ENCODE results near the gene NCAPH2. TPM values are rescaled to one million over a fixed set of nuclear protein-coding genes. Genes with fewer than 3 reads are reported as not detected.
A peak's percentile ranks its signal among the peaks of the same experiment; 100 is the strongest.

Gene NCAPH2
- total RNA-seq, 1 donor from 2014 or later: 41.2 TPM

DNA sequence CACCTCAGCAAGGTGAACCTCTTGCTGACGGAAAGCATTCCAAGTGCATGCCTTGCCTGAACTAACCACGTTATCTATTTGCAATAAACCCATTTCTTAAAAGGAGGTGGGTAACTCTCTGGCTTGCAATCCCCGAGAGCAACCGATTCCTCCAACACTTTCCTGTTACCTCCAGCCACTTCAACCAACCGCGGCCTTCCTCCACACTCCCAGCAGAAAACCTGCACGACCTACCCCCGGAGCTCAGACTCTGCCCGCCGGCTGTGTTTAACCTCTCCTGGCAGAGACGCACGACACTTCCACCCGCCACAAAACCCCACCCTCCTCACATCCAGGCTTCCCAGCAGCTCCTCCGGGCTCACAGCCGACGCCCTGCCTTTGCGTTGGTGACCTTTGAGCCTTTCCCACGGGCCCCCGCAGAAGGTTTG lies 16.7 kb downstream of the NCAPH2 start:
- Mint-ChIP-seq H3K27me3 (ENCODE audit: insufficient read depth, low read depth) (peaks cover 34% of the 10 kb centered on the region), H3K36me3 (peaks cover 6% of the 10 kb centered on the region), H3K9me3 (no peaks in the 10 kb centered on the region), H3K27ac (peak overlapping the region; percentile 74), H3K4me3 (peak overlapping the region; percentile 89), H3K4me1 (peaks cover 12% of the 10 kb centered on the region)
- Histone ChIP-seq H3K4me2 (peak overlapping the region; percentile 99), H2AFZ (replicated peaks) (no peak overlapping the region), H3K4me1 (peaks cover 7% of the 10 kb centered on the region), H3K27me3 (peaks cover 35% of the 10 kb centered on the region), H3F3A (ENCODE audit: low read depth) (peaks cover 39% of the 10 kb centered on the region), H3K9ac (peak overlapping the region; percentile 76), H3K4me3 (peak overlapping the region; percentile 92), H4K20me1 (ENCODE audit: low read depth) (peaks cover 51% of the 10 kb centered on the region), H3K27ac (no peak overlapping the region), H3K36me3 (no peaks in the 10 kb centered on the region), H3K9me3 (ENCODE audit: low read depth) (no peaks in the 10 kb centered on the region), H3K79me2 (ENCODE audit: low read depth) (peaks cover 9% of the 10 kb centered on the region)
- TF ChIP-seq, protein P1, sequence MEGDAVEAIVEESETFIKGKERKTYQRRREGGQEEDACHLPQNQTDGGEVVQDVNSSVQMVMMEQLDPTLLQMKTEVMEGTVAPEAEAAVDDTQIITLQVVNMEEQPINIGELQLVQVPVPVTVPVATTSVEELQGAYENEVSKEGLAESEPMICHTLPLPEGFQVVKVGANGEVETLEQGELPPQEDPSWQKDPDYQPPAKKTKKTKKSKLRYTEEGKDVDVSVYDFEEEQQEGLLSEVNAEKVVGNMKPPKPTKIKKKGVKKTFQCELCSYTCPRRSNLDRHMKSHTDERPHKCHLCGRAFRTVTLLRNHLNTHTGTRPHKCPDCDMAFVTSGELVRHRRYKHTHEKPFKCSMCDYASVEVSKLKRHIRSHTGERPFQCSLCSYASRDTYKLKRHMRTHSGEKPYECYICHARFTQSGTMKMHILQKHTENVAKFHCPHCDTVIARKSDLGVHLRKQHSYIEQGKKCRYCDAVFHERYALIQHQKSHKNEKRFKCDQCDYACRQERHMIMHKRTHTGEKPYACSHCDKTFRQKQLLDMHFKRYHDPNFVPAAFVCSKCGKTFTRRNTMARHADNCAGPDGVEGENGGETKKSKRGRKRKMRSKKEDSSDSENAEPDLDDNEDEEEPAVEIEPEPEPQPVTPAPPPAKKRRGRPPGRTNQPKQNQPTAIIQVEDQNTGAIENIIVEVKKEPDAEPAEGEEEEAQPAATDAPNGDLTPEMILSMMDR (IDR thresholded peaks at IDR 0.05): no peak
- no peak for TF ChIP-seq EZH2phosphoT487 (IDR thresholded peaks at IDR 0.05)
- no peak for TF ChIP-seq EZH2 (IDR thresholded peaks at IDR 0.05)
- DNase-seq (ENCODE audit: low spot score): no peak

DNA sequence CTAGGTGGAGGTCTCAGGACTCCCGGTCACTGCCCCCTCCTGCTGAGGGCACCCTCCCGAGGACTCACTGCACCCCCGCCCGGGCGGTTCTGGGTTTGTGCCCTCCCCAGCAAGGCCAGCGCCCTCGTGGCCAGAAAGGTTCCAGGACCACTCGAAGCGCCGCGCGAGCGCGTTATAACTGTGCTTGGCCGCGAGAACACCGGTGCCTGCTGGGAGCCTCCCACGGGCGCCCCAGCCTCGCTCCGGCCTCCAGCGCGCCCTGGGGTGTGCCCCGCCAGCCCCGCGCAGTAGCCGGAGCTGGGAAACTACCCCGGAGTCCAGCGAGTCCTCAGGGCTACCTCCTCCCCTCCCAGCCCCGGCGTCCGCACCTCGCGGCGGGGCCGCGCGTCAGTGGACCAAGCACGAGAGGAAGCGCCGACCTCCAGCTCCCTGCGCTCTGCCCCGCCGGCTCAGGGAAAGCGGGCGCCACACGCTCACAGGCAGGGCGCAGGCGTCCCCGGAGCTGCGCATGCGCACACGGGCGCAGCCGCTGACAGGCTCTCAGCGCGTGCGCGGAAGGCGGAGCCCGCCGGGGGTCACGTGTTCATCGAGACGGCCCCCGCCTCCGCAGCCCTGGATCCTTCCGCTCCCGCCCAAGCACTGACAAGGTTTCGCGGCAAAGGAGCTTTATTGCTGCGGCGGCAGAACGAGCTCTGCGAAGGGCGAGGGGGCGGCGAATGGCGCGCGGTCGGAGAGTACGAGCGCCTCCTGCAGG lies 17.3 kb downstream of the NCAPH2 start, which contains the start of gene SCO2:
Gene SCO2, minus strand, starts transcription at position 495 of the 754 bp plus-strand sequence. CDS start 1,187 bp downstream, outside the sequence.
- H3K27me3 Mint-ChIP-seq (ENCODE audit: insufficient read depth, low read depth): peaks cover 34% of the 10 kb centered on the region
- peak within 1 kb of the TSS; percentile 89 for H3K4me3 Mint-ChIP-seq
- H3K9me3 Mint-ChIP-seq: no peaks in the 10 kb centered on the region
- peak within 1 kb of the TSS; percentile 99 for H3K4me2 ChIP-seq
- peaks cover 9% of the 10 kb centered on the region for H3K4me1 ChIP-seq
- peak within 1 kb of the TSS; percentile 78 for H3K27ac ChIP-seq
- peaks cover 12% of the 10 kb centered on the region for H3K4me1 Mint-ChIP-seq
- H3K9ac ChIP-seq: peak within 1 kb of the TSS; percentile 76
- H4K20me1 ChIP-seq (ENCODE audit: low read depth): peaks cover 57% of the 10 kb centered on the region
- H2AFZ ChIP-seq (replicated peaks): peak within 1 kb of the TSS; percentile 93
- no peaks in the 10 kb centered on the region for H3K36me3 ChIP-seq
- peaks cover 9% of the 10 kb centered on the region for H3K79me2 ChIP-seq (ENCODE audit: low read depth)
- peaks cover 41% of the 10 kb centered on the region for H3K27me3 ChIP-seq
- H3K36me3 Mint-ChIP-seq: peaks cover 5% of the 10 kb centered on the region
- peak; percentile 99 for DNase-seq (ENCODE audit: low spot score)
- H3K27ac Mint-ChIP-seq: peak within 1 kb of the TSS; percentile 74
- H3K9me3 ChIP-seq (ENCODE audit: low read depth): no peaks in the 10 kb centered on the region
- TF ChIP-seq, protein P1 (IDR thresholded peaks at IDR 0.05): peak; percentile 67
- TF ChIP-seq EZH2phosphoT487 (IDR thresholded peaks at IDR 0.05) (no peak), EZH2 (IDR thresholded peaks at IDR 0.05) (no peak)
- peak within 1 kb of the TSS; percentile 92 for H3K4me3 ChIP-seq
- H3F3A ChIP-seq (ENCODE audit: low read depth): peaks cover 45% of the 10 kb centered on the region

DNA sequence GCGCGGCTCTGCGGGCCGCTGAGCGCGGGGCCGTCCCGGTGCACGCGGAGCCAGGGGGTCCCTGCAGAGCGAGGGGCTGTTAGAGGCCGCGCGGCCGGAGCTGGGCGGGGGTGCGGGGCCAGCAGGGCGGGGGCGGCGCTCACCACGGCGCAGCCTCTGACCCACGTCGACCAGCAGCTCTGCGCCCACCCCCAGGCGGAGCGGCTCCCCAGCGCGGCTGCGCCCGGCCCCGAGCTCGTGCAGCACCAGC lies 17.8 kb downstream of the NCAPH2 start:
- no peak for TF ChIP-seq EZH2 (IDR thresholded peaks at IDR 0.05)
- TF ChIP-seq EZH2phosphoT487 (IDR thresholded peaks at IDR 0.05): no peak
- TF ChIP-seq, protein P1 (IDR thresholded peaks at IDR 0.05): no peak
- Histone ChIP-seq H2AFZ (replicated peaks) (peak overlapping the region; percentile 93), H3K27ac (peak overlapping the region; percentile 78), H3K36me3 (no peaks in the 10 kb centered on the region), H3K27me3 (peaks cover 46% of the 10 kb centered on the region), H3K79me2 (ENCODE audit: low read depth) (peaks cover 9% of the 10 kb centered on the region), H3K4me3 (peak overlapping the region; percentile 92), H3F3A (ENCODE audit: low read depth) (peaks cover 50% of the 10 kb centered on the region), H3K4me1 (peaks cover 13% of the 10 kb centered on the region), H3K4me2 (peak overlapping the region; percentile 99), H3K9ac (no peak overlapping the region), H3K9me3 (ENCODE audit: low read depth) (no peaks in the 10 kb centered on the region), H4K20me1 (ENCODE audit: low read depth) (peaks cover 61% of the 10 kb centered on the region)
- Mint-ChIP-seq H3K36me3 (peaks cover 5% of the 10 kb centered on the region), H3K4me3 (peak overlapping the region; percentile 82), H3K27me3 (ENCODE audit: insufficient read depth, low read depth) (peaks cover 38% of the 10 kb centered on the region), H3K27ac (no peak overlapping the region), H3K9me3 (no peaks in the 10 kb centered on the region), H3K4me1 (peaks cover 12% of the 10 kb centered on the region)
- no peak for DNase-seq (ENCODE audit: low spot score)

Measured in neural progenitor cell (in vitro differentiated cells).